GM12878 (cell line): ENCODE data around the gene EDNRB. TPM values are rescaled to one million over a fixed set of nuclear protein-coding genes. Genes with fewer than 3 reads are reported as not detected.

Experiments used
- ATAC-seq: fragments of 200-7000 bp; cut with Tn5 transposase; 3 replicates; pipeline ENCODE4 v1.9.1; 2020; ENCODE audit warnings: mild to moderate bottlenecking, moderate library complexity
- BruUV-seq: library from RNA; stranded (reverse); fragments of 400-500 nt; replicated peaks from 2 replicates; lab custom pipeline; 2021; lab: Mats Ljungman, UMichigan
- CTCF ChIA-PET: fragments of 300-600 bp; sonication (Branson Sonifier 250); formaldehyde crosslinking; extraction: SDS; loops from one replicate; lab custom pipeline; 2021; ENCODE audit warnings: inconsistent platforms; lab: Yijun Ruan, JAX
- POLR2A ChIA-PET: fragments of 350-600 bp; formaldehyde crosslinking; extraction: SDS; loops from one replicate; lab custom pipeline; 2021; ENCODE audit warnings: inconsistent platforms; lab: Charles Lee
- RAD21 ChIA-PET: fragments of 300-600 bp; sonication (Branson Sonifier 250); formaldehyde crosslinking; loops from one replicate; lab custom pipeline; 2023; ENCODE audit warnings: antibody characterized with exemption; ENCODE audit not compliant: unreplicated experiment; lab: Charles Lee
- SMC1A ChIA-PET: fragments of 300-600 bp; sonication (Branson Sonifier 250); formaldehyde crosslinking; loops from one replicate; lab custom pipeline; 2023; ENCODE audit not compliant: unreplicated experiment, uncharacterized antibody; lab: Charles Lee
- DNase-seq: peaks from one replicate; pipeline ENCODE4 v3.0.0-alpha.2; 2011; ENCODE audit warnings: low read depth, low spot score
- FAIRE-seq: peaks from 3 replicates; lab custom pipeline; 2011; peaks lifted over from hg19 to GRCh38; lab: Jason Lieb, UNC
- H2AFZ ChIP-seq: 2 replicates; pipeline ENCODE4 v1.6.0; 2011; ENCODE audit warnings: low read depth, low read length, control low read depth; ENCODE audit not compliant: control insufficient read depth
- H3K27ac ChIP-seq: 2 replicates; pipeline ENCODE4 v1.5.1; 2011; ENCODE audit warnings: control low read depth; ENCODE audit not compliant: control insufficient read depth, insufficient read depth
- H3K27me3 ChIP-seq, 2 experiments: replicated peaks in 1 of 2; 2 replicates each; pipeline versions ENCODE4 v1.6.0 to v1.6.1; 2011; ENCODE audit warnings: low read length in 1 of 2; ENCODE audit not compliant: control insufficient read depth in 2 of 2, insufficient read depth in 2 of 2
- H3K36me3 ChIP-seq, 2 experiments: 2 replicates each; pipeline ENCODE4 v1.5.1; 2011; ENCODE audit warnings: low read length in 1 of 2; ENCODE audit not compliant: control insufficient read depth in 2 of 2, insufficient read depth in 2 of 2
- H3K4me1 ChIP-seq: 2 replicates; pipeline ENCODE4 v1.6.1; 2011; ENCODE audit warnings: mild to moderate bottlenecking, low read length, moderate library complexity, mixed read lengths; ENCODE audit not compliant: control insufficient read depth, insufficient read depth
- H3K4me2 ChIP-seq: 2 replicates; pipeline ENCODE4 v1.6.0; 2011; ENCODE audit warnings: control low read depth; ENCODE audit not compliant: control insufficient read depth, insufficient read depth
- H3K4me3 ChIP-seq: fragments of 200-600 bp; sonication (generic); 2 replicates; pipeline ENCODE4 v1.5.1; 2016
- H3K79me2 ChIP-seq: 2 replicates; pipeline ENCODE4 v1.6.0; 2011; ENCODE audit warnings: low read length; ENCODE audit not compliant: control insufficient read depth, insufficient read depth
- H3K9ac ChIP-seq: 2 replicates; pipeline ENCODE4 v1.8.0; 2011; ENCODE audit warnings: low read length, control low read depth, mixed read lengths; ENCODE audit not compliant: control insufficient read depth, insufficient read depth
- H3K9me3 ChIP-seq: replicated peaks from 3 replicates; pipeline ENCODE4 v1.5.1; 2011; ENCODE audit warnings: mild to moderate bottlenecking, low read length; ENCODE audit not compliant: control insufficient read depth, insufficient read depth
- H4K20me1 ChIP-seq: 2 replicates; pipeline ENCODE4 v1.6.0; 2011; ENCODE audit not compliant: control insufficient read depth, insufficient read depth
- CBX5 ChIP-seq: sonication (generic); IDR thresholded peaks from 2 replicates; pipeline ENCODE4 v1.6.1; 2016; ENCODE audit warnings: low read depth, moderate library complexity, mild to moderate bottlenecking, inconsistent platforms
- CEBPZ ChIP-seq: fragments of 150-350 bp; IDR thresholded peaks from 2 replicates; pipeline ENCODE4 v1.6.1; 2016; ENCODE audit warnings: low read depth, low read length
- FOXM1 ChIP-seq: IDR thresholded peaks from 2 replicates; pipeline ENCODE4 v1.6.1; 2012; ENCODE audit warnings: low read depth, mild to moderate bottlenecking, inconsistent platforms, low read length, moderate library complexity
- KAT2A ChIP-seq: conservative IDR thresholded peaks from 2 replicates; pipeline ENCODE4 v1.6.1; 2011; ENCODE audit warnings: low read depth, low read length; ENCODE audit not compliant: control insufficient read depth
- KDM1A ChIP-seq: fragments of 200-600 bp; sonication (generic); IDR thresholded peaks from 2 replicates; pipeline ENCODE4 v1.6.1; 2016; ENCODE audit warnings: borderline replicate concordance
- MYB ChIP-seq: fragments of 150-350 bp; IDR thresholded peaks from 2 replicates; pipeline ENCODE4 v1.6.1; 2014; ENCODE audit warnings: mild to moderate bottlenecking, low read depth, low read length, borderline replicate concordance
- PAX5 ChIP-seq: IDR thresholded peaks from 2 replicates; pipeline ENCODE4 v1.6.1; 2011; ENCODE audit warnings: low read depth, low read length, borderline replicate concordance
- PML ChIP-seq: IDR thresholded peaks from 2 replicates; pipeline ENCODE4 v1.6.1; 2012; ENCODE audit warnings: low read length, inconsistent platforms
- RAD21 ChIP-seq: IDR thresholded peaks from 2 replicates; pipeline ENCODE4 v1.6.1; 2011; ENCODE audit warnings: mild to moderate bottlenecking, low read depth, low read length, moderate library complexity; ENCODE audit not compliant: insufficient read depth
- SUPT20H ChIP-seq: IDR thresholded peaks from 2 replicates; pipeline ENCODE4 v1.6.1; 2011; ENCODE audit warnings: low read depth, mild to moderate bottlenecking, low read length, moderate library complexity, borderline replicate concordance; ENCODE audit not compliant: control insufficient read depth
- SUZ12 ChIP-seq: fragments of 200-600 bp; sonication (generic); IDR thresholded peaks from one replicate; pipeline ENCODE4 v1.6.1; 2018; ENCODE audit warnings: antibody characterized with exemption, mild to moderate bottlenecking; ENCODE audit not compliant: unreplicated experiment
- TCF3 ChIP-seq: IDR thresholded peaks from 2 replicates; pipeline ENCODE4 v1.6.1; 2012; ENCODE audit warnings: low read depth, mild to moderate bottlenecking, low read length, borderline replicate concordance; ENCODE audit not compliant: insufficient read depth
- YY1 ChIP-seq: IDR thresholded peaks from 2 replicates; pipeline ENCODE4 v1.6.1; 2011; ENCODE audit warnings: low read depth, mild to moderate bottlenecking, low read length
- ZBED1 ChIP-seq: IDR thresholded peaks from 2 replicates; pipeline ENCODE4 v1.6.1; 2016; ENCODE audit warnings: borderline replicate concordance
- ZNF622 ChIP-seq: fragments of 450-650 bp; IDR thresholded peaks from 2 replicates; pipeline ENCODE4 v1.6.1; 2017; ENCODE audit warnings: mild to moderate bottlenecking, inconsistent platforms
- ZZZ3 ChIP-seq: IDR thresholded peaks from 2 replicates; pipeline ENCODE4 v1.6.1; 2011; ENCODE audit warnings: low read depth; ENCODE audit not compliant: control insufficient read depth, insufficient read length
- WGBS: methylation state at CpG from one replicate; pipeline ENCODE4 v1.1.6; 2016; ENCODE audit warnings: low lambda C conversion rate; ENCODE audit not compliant: insufficient replicate concordance, insufficient coverage; ENCODE audit errors: missing lambda C conversion rate; 5-methylcytosine and 5-hydroxymethylcytosine counted together
- in situ Hi-C: fragments of 300-500 bp; cut with MboI; formaldehyde crosslinking; loops from 9 replicates; pipeline ENCODE4 v1.14.3; 2018; ENCODE audit warnings: mixed read lengths
- intact Hi-C: fragments of 100-400 bp; cut with micrococcal nuclease; formaldehyde crosslinking; loops from one replicate; pipeline ENCODE4 v1.14.2; 2022; ENCODE audit not compliant: unreplicated experiment
- polyA plus RNA-seq, 11 experiments: library from polyadenylated mRNA; depleted of rRNA in 4 of 11; unstranded in 6 of 11; stranded (reverse) in 5 of 11; fragments of >200 nt; fragmentation: Nextera tagmentation in 4 of 11; fragmentation: Illumina TruSeq in 1 of 11; extraction: Ambion mirVana in 4 of 11; extraction: Trizol in 1 of 11; gene quantifications; 1 replicate in 1 of 11; 2 replicates in 10 of 11; pipeline versions ENCODE4 v1.2.1 to v1.2.3, GENCODE V29; 2011 to 2016; ENCODE audit warnings: inconsistent platforms in 2 of 11, missing spikeins in 2 of 11, low read depth in 1 of 11
- total RNA-seq, 4 experiments: library from RNA; depleted of rRNA in 3 of 4; stranded (reverse); fragments of >200 nt in 3 of 4; fragmentation: Illumina TruSeq in 1 of 4; extraction: Trizol in 1 of 4; gene quantifications; 2 replicates each; pipeline versions ENCODE4 v1.2.1 to v1.2.3, GENCODE V29; 2013 to 2021
- TF ChIP-seq, protein P1 (sequence below): fragments of 450-650 bp; IDR thresholded peaks from 2 replicates; pipeline ENCODE4 v1.6.1; 2017; ENCODE audit warnings: mild to moderate bottlenecking, moderate library complexity

The EDNRB gene
- total and polyA plus RNA-seq, 10 of the 15 experiments (the other 5 are each of a cell fraction or from before 2014, with no cell fraction given): not detected

GRCh38 chr13:77876176-77876575, 42.5 kb downstream of the EDNRB start:
- DNase-seq: no peak
- in situ Hi-C loops (no loop called here), intact Hi-C loops (no loop called here)
- ATAC-seq: no peak
- Histone ChIP-seq H3K79me2 (no peaks in the 10 kb centered on the region), H3K4me3 (no peak overlapping the region), H3K36me3 (no peaks in the 10 kb centered on the region), H2AFZ (no peak overlapping the region), H3K4me1 (no peaks in the 10 kb centered on the region), H3K27ac (no peak overlapping the region), H3K9me3 (no peaks in the 10 kb centered on the region), H3K27me3 (no peaks in the 10 kb centered on the region), H3K4me2 (no peak overlapping the region), H4K20me1 (no peaks in the 10 kb centered on the region), H3K9ac (no peak overlapping the region)
- ChIA-PET RAD21 (no interaction called here), POLR2A (no interaction called here), CTCF (no interaction called here), SMC1A (no interaction called here)
- no peak for TF ChIP-seq RAD21
- TF ChIP-seq TCF3: no peak
- no peak for TF ChIP-seq KDM1A
- TF ChIP-seq ZZZ3: no peak
- TF ChIP-seq, protein P1, sequence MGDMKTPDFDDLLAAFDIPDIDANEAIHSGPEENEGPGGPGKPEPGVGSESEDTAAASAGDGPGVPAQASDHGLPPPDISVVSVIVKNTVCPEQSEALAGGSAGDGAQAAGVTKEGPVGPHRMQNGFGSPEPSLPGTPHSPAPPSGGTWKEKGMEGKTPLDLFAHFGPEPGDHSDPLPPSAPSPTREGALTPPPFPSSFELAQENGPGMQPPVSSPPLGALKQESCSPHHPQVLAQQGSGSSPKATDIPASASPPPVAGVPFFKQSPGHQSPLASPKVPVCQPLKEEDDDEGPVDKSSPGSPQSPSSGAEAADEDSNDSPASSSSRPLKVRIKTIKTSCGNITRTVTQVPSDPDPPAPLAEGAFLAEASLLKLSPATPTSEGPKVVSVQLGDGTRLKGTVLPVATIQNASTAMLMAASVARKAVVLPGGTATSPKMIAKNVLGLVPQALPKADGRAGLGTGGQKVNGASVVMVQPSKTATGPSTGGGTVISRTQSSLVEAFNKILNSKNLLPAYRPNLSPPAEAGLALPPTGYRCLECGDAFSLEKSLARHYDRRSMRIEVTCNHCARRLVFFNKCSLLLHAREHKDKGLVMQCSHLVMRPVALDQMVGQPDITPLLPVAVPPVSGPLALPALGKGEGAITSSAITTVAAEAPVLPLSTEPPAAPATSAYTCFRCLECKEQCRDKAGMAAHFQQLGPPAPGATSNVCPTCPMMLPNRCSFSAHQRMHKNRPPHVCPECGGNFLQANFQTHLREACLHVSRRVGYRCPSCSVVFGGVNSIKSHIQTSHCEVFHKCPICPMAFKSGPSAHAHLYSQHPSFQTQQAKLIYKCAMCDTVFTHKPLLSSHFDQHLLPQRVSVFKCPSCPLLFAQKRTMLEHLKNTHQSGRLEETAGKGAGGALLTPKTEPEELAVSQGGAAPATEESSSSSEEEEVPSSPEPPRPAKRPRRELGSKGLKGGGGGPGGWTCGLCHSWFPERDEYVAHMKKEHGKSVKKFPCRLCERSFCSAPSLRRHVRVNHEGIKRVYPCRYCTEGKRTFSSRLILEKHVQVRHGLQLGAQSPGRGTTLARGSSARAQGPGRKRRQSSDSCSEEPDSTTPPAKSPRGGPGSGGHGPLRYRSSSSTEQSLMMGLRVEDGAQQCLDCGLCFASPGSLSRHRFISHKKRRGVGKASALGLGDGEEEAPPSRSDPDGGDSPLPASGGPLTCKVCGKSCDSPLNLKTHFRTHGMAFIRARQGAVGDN: no peak
- no peak for TF ChIP-seq SUPT20H
- TF ChIP-seq ZBED1: no peak
- no peak for TF ChIP-seq SUZ12
- no peak for TF ChIP-seq CEBPZ
- no peak for TF ChIP-seq KAT2A
- no peak for TF ChIP-seq MYB
- no peak for TF ChIP-seq ZNF622
- TF ChIP-seq PAX5: no peak
- TF ChIP-seq FOXM1: no peak
- TF ChIP-seq CBX5: no peak
- TF ChIP-seq PML: no peak
- TF ChIP-seq YY1: no peak
- FAIRE-seq: peak; percentile 23
- WGBS: 48% methylated on average over 2 of the region's 2 CpGs
- BruUV-seq: no TSS peak
